ENCODE data around the gene MYL9. TPM values are rescaled to one million over a fixed set of nuclear protein-coding genes. Genes with fewer than 3 reads are reported as not detected.
A peak's percentile ranks its signal among the peaks of the same experiment; 100 is the strongest.

Gene MYL9
- total RNA-seq, 3 donors from 2014 or later (not counting 1 experiment from before 2014, with no cell fraction given) = 2.7 to 13.5 (median 2.7) TPM

DNA sequence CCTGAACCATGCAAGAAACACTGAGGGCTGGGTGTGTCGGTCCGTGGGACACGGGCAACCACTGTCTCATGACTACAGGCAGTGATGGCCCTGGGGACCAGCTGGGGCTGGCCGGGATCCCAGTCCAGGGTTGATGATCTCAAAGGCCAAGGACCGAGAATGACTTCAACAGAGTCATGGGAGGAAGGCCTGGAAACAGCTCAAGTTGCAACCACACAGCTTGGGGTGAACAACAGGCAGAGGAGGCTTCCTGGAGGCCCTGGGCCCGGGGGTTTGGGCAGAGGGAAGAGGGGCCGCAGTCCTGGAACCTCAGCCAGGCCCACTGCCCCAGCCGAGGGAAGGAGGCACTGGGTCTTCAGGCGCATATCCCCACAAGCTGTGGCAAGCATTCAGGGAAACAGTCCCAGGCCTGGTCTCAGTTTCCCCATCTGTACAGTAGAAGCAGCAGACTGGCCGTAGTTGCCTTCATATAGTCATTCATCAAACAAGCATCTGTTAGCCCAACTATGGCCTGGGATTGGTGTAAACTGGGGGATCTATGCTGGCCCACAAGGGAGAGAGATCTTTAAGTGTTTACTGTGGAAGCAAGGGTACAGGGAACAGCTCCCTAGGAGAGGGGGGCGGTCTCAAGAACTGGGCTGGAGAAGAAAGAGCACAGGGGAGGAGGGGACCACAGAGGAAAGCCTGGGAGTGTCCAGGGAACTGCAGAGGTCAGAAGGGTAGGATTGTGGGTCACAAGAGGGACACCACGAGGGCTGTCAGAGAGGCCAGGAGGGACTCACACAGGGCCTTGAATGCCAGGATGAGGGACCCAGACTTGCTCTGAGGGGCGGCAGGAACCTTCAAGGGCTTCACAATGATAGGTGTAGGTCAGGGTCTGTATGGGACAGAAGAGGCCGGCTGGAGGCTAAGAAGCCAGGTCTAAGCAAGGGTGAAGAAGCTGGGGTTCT lies 2.1 kb downstream of the MYL9 start:
- Mint-ChIP-seq H3K4me3 (no peak overlapping the region), H3K36me3 (no peaks in the 10 kb centered on the region)

DNA sequence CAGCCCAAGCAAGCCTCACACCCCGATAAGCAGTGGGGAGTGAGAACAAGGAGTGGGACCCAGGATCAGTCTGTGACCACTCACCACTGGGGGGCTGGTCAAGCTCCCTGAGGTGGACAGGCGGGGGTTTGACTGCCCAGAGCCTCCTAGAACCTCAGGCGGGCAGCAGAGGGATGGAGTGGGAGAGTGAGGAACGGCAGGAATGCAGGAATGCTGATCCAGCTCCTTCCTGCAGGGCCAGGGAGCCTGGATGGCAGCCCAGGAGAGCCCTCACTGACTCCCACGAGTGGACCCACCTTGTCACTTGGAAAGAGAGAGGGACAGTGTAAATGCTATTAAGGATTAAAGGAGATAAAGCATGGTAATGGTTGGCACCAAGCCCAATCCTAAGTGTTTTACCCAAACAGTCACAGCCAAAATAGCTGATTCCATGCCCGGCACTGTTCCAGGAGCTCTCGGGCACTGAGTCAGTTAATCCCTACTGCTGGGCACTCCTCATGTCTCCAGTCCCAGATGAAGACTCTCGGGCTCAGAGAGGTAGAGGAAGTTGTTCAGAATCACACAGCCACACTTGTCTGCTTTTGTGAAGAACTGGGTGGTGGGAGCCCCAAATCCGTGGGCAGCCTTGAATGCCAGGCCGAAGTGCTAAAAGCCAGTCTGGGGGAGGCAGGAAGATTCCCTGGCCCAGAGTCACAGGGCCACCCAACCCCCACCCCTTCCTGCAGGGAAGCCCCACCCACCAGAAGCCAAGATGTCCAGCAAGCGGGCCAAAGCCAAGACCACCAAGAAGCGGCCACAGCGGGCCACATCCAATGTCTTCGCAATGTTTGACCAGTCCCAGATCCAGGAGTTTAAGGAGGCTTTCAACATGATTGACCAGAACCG lies 3.1 kb downstream of the MYL9 start:
- no peak for ATAC-seq
- Mint-ChIP-seq H3K9me3 (no peaks in the 10 kb centered on the region), H3K27me3 (ENCODE audit: low read depth in 2 of 2) (no peaks in the 10 kb centered on the region), H3K4me3 (no peak overlapping the region), H3K4me1 (peaks cover 0 to 9% of the 10 kb centered on the region in 2 donors), H3K27ac (no peak overlapping the region), H3K36me3 (no peaks in the 10 kb centered on the region)
- Histone ChIP-seq H3K27me3 (ENCODE audit: control insufficient read depth, insufficient read depth, low read length) (no peaks in the 10 kb centered on the region), H3K4me3 (ENCODE audit: low read length) (no peak overlapping the region), H3K9me3 (ENCODE audit: control insufficient read depth, insufficient read depth, low read length) (no peaks in the 10 kb centered on the region), H3K27ac (ENCODE audit: low read length) (no peak overlapping the region), H3K4me1 (ENCODE audit: control insufficient read depth, insufficient read depth, low read length) (peaks cover 14% of the 10 kb centered on the region), H3K36me3 (ENCODE audit: control insufficient read depth, insufficient read depth, low read length) (no peaks in the 10 kb centered on the region)
- TF ChIP-seq, protein P1, sequence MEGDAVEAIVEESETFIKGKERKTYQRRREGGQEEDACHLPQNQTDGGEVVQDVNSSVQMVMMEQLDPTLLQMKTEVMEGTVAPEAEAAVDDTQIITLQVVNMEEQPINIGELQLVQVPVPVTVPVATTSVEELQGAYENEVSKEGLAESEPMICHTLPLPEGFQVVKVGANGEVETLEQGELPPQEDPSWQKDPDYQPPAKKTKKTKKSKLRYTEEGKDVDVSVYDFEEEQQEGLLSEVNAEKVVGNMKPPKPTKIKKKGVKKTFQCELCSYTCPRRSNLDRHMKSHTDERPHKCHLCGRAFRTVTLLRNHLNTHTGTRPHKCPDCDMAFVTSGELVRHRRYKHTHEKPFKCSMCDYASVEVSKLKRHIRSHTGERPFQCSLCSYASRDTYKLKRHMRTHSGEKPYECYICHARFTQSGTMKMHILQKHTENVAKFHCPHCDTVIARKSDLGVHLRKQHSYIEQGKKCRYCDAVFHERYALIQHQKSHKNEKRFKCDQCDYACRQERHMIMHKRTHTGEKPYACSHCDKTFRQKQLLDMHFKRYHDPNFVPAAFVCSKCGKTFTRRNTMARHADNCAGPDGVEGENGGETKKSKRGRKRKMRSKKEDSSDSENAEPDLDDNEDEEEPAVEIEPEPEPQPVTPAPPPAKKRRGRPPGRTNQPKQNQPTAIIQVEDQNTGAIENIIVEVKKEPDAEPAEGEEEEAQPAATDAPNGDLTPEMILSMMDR (IDR thresholded peaks at IDR 0.05) = no peak
- WGBS (ENCODE audit: insufficient coverage) = 94% methylated on average over 15 of the region's 15 CpGs
- intact Hi-C loops (cut with micrococcal nuclease) = no loop called here
- DNase-seq = no peak

More for the DNA sequence above, 2.1 kb downstream of the MYL9 start:
- TF ChIP-seq, protein P1 (IDR thresholded peaks at IDR 0.05) = no peak
- Histone ChIP-seq H3K4me3 (ENCODE audit: low read length) (no peak overlapping the region), H3K27ac (ENCODE audit: low read length) (no peak overlapping the region), H3K27me3 (ENCODE audit: control insufficient read depth, insufficient read depth, low read length) (no peaks in the 10 kb centered on the region), H3K9me3 (ENCODE audit: control insufficient read depth, insufficient read depth, low read length) (no peaks in the 10 kb centered on the region), H3K36me3 (ENCODE audit: control insufficient read depth, insufficient read depth, low read length) (no peaks in the 10 kb centered on the region), H3K4me1 (ENCODE audit: control insufficient read depth, insufficient read depth, low read length) (peaks cover 14% of the 10 kb centered on the region)
- peak overlapping the region in 1 of 2 donors; percentile 30 for H3K27ac Mint-ChIP-seq
- H3K9me3 Mint-ChIP-seq = no peaks in the 10 kb centered on the region
- intact Hi-C loops (cut with micrococcal nuclease) = no loop called here
- 94% methylated on average over 14 of the region's 14 CpGs for WGBS (ENCODE audit: insufficient coverage)
- H3K4me1 Mint-ChIP-seq = peaks cover 0 to 9% of the 10 kb centered on the region in 2 donors
- DNase-seq (no peak), ATAC-seq (no peak)
- H3K27me3 Mint-ChIP-seq (ENCODE audit: low read depth in 2 of 2) = no peaks in the 10 kb centered on the region

DNA sequence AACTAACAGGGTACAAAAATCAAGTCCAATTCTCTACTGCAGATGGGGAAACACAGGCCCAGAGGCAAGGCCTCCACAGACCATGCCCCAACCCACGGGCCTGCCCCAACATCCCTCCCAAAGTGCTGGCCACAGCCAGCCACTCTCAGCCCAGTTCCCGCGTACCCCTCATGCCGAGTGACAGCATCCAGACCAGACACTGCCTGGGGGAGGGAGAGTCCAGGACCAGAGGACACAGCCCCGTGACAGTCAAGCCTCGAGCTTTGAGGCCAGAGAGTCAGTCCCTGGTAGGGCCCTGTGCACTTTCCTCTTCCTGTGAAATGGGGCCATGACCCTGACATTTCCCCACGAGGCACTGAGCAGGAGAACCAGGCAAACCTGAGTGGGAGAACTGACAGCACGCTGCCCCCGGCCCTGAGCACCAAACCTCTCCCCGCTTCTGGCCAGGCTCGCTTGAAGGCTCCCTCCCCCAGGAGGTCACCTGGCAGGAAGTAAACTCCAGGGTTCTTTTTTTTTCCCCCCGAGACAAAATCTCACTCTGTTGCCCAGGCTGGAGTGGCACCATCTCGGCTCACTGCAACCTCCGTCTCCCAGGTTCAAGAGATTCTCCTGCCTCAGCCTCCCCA lies 4.9 kb downstream of the MYL9 start:
- peaks cover 0 to 9% of the 10 kb centered on the region in 2 donors for H3K4me1 Mint-ChIP-seq
- intact Hi-C loops (cut with micrococcal nuclease) = no loop called here
- H3K9me3 Mint-ChIP-seq = no peaks in the 10 kb centered on the region
- H3K27me3 Mint-ChIP-seq (ENCODE audit: low read depth in 2 of 2) = no peaks in the 10 kb centered on the region
- Histone ChIP-seq H3K4me3 (ENCODE audit: low read length) (no peak overlapping the region), H3K9me3 (ENCODE audit: control insufficient read depth, insufficient read depth, low read length) (no peaks in the 10 kb centered on the region), H3K27me3 (ENCODE audit: control insufficient read depth, insufficient read depth, low read length) (no peaks in the 10 kb centered on the region), H3K36me3 (ENCODE audit: control insufficient read depth, insufficient read depth, low read length) (no peaks in the 10 kb centered on the region), H3K4me1 (ENCODE audit: control insufficient read depth, insufficient read depth, low read length) (peaks cover 8% of the 10 kb centered on the region), H3K27ac (ENCODE audit: low read length) (no peak overlapping the region)
- WGBS (ENCODE audit: insufficient coverage) = 82% methylated on average over 14 of the region's 14 CpGs
- H3K4me3 Mint-ChIP-seq = no peak overlapping the region
- TF ChIP-seq, protein P1 (IDR thresholded peaks at IDR 0.05) = no peak
- no peaks in the 10 kb centered on the region for H3K36me3 Mint-ChIP-seq
- DNase-seq = no peak
- no peak for ATAC-seq
- no peak overlapping the region for H3K27ac Mint-ChIP-seq
